ENCODE results near the gene NAA60.

DNA sequence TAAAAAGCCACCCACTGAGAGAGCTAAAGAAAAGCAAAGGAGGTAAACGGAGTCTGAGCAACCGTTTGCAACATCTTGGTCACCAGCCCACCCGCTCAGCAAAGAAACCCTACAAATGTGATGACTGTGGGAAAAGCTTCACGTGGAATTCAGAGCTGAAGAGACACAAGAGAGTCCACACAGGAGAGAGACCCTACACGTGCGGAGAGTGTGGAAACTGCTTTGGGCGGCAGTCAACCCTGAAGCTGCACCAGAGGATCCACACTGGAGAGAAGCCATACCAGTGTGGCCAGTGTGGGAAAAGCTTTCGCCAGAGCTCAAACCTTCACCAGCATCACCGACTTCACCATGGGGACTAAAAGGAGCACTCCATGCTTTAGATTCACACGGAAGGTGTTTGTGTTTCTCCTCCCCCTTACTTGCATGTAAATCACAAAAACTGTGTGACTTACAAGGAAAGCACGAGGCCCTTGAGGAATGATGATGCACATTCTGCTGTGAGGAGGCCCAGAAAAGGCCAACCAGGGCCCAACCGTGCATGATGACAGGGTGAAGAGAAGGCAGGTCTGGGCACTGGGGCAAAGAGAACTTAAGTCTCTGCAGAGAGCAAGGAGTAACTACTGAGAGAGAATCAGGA is 34.8 kb upstream of the NAA60 start:
- TF ChIP-seq, protein P1, sequence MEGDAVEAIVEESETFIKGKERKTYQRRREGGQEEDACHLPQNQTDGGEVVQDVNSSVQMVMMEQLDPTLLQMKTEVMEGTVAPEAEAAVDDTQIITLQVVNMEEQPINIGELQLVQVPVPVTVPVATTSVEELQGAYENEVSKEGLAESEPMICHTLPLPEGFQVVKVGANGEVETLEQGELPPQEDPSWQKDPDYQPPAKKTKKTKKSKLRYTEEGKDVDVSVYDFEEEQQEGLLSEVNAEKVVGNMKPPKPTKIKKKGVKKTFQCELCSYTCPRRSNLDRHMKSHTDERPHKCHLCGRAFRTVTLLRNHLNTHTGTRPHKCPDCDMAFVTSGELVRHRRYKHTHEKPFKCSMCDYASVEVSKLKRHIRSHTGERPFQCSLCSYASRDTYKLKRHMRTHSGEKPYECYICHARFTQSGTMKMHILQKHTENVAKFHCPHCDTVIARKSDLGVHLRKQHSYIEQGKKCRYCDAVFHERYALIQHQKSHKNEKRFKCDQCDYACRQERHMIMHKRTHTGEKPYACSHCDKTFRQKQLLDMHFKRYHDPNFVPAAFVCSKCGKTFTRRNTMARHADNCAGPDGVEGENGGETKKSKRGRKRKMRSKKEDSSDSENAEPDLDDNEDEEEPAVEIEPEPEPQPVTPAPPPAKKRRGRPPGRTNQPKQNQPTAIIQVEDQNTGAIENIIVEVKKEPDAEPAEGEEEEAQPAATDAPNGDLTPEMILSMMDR (IDR thresholded peaks at IDR 0.05), result no peak
- no peak for TF ChIP-seq ZFX (IDR thresholded peaks at IDR 0.05; ENCODE audit: borderline replicate concordance)

Data from 22Rv1 (cell line).